HepG2 (cell line): Measurements from ENCODE around the gene IL16.

Experiments
- ZFX ChIP-seq: sonication (generic); formaldehyde crosslinking; IDR thresholded peaks from 2 replicates; pipeline ENCODE4 v1.4.0; 2020; ENCODE audit warnings: mild to moderate bottlenecking, low read depth, missing genetic modification reagents, moderate library complexity
- ZMYM2 ChIP-seq: sonication (generic); formaldehyde crosslinking; IDR thresholded peaks from 2 replicates; pipeline ENCODE4 v1.8.0; 2022; ENCODE audit warnings: mild to moderate bottlenecking, missing genetic modification reagents
- TF ChIP-seq, protein P1 (sequence below): sonication (generic); formaldehyde crosslinking; IDR thresholded peaks from 2 replicates; pipeline ENCODE4 v1.4.0; 2020; ENCODE audit warnings: missing genetic modification reagents

DNA sequence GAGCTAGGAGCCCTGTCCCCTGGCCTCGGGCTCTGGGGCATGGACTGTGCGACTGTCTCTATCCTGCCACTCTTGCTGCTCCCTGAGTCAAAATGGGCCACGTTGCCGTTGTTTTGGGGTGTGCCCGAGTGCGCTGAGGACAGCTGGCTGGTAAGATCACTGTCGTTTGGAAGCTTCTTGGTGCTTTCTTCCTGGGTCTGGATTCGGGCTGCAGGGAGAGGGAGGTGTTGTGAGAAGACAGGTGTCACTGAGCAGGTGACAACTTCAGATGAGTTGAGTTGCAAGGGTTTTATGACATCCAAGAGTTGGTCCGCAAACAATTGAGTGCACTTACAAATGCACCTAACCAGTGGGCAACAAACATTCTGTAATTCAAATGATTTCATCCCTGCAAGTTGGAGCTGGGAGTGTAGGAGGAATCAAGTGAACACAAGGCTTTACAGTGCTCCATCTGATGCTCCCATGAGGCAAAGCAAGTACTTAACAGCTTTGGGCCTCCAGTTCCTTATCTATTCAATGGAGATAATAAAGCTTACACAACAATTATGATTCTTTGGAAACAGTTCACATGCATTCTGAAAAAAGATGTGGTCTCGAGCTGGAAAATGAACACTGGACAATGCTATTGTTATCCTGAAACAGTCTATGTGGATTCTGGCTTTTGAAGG is 138.2 kb downstream of the IL16 start:
- TF ChIP-seq ZMYM2 (CRISPR knock-in tag) (no peak), ZFX (CRISPR knock-in tag) (no peak)
- TF ChIP-seq, protein P1, sequence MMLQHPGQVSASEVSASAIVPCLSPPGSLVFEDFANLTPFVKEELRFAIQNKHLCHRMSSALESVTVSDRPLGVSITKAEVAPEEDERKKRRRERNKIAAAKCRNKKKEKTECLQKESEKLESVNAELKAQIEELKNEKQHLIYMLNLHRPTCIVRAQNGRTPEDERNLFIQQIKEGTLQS (CRISPR knock-in tag), result no peak
